Cardiac septum (tissue), 1 donor: Measurements from ENCODE around the gene RSRC2. TPM values are rescaled to one million over a fixed set of nuclear protein-coding genes. Genes with fewer than 3 reads are reported as not detected.
"Not testable (repeated sequence)": the region's sequence is repeated elsewhere in the genome, so short reads cannot be mapped to it uniquely, and the experiment has no call there.

Experiments
- DNase-seq: peaks from one replicate; pipeline ENCODE4 v3.0.0-alpha.2; 2020; ENCODE audit warnings: low spot score
- intact Hi-C: fragments of 100-400 bp; cut with DNase I; formaldehyde crosslinking; loops from one replicate; pipeline ENCODE4 v1.14.0; 2022
- total RNA-seq: library from RNA; stranded (reverse); fragmentation: NEBNext Ultra II Directional; extraction: Animal tissue kit (Norgen Biotek cat#: 25700); gene quantifications from one replicate; pipeline ENCODE4 v1.2.1, GENCODE V29; 2021
- donor health status: DM: no; HTN: no; CAD: no.

RSRC2 gene
- total RNA-seq, 1 donor from 2014 or later: 41.2 TPM

- DNase-seq: no peak
- intact Hi-C loops: no loop called here
Measured at GRCh38 chr12:122491991-122492390, 34.7 kb downstream of the RSRC2 start.

GRCh38 chr12:122489038-122489437 is 37.7 kb downstream of the RSRC2 start:
- DNase-seq: no peak
- intact Hi-C loops: no loop called here

- intact Hi-C loops: not testable (repeated sequence)
Measured at GRCh38 chr12:122487807-122488206, 38.9 kb downstream of the RSRC2 start.

GRCh38 chr12:122486805-122487426 is 39.8 kb downstream of the RSRC2 start:
- DNase-seq: no peak
- intact Hi-C loops: no loop called here

More at GRCh38 chr12:122487807-122488206, 38.9 kb downstream of the RSRC2 start:
- DNase-seq: not testable (repeated sequence)

- intact Hi-C loops, DNase-seq: not testable (repeated sequence)
Measured at GRCh38 chr12:122486360-122486759, 40.4 kb downstream of the RSRC2 start.

GRCh38 chr12:122484385-122484784 is 42.4 kb downstream of the RSRC2 start:
- intact Hi-C loops, DNase-seq: not testable (repeated sequence)

GRCh38 chr12:122483969-122484368 is 42.8 kb downstream of the RSRC2 start:
- intact Hi-C loops: no loop called here
- no peak for DNase-seq

GRCh38 chr12:122481861-122482260 is 44.9 kb downstream of the RSRC2 start:
- intact Hi-C loops: no loop called here

GRCh38 chr12:122480753-122481152 is 46.0 kb downstream of the RSRC2 start:
- intact Hi-C loops: no loop called here
- no peak for DNase-seq

More at GRCh38 chr12:122481861-122482260, 44.9 kb downstream of the RSRC2 start:
- no peak for DNase-seq

- DNase-seq: no peak
- intact Hi-C loops: no loop called here
Measured at GRCh38 chr12:122474324-122474716, 52.4 kb downstream of the RSRC2 start.

- intact Hi-C loops: no loop called here
- DNase-seq: no peak
Measured at GRCh38 chr12:122473543-122474323, 53.0 kb downstream of the RSRC2 start.

GRCh38 chr12:122471324-122472226 is 55.2 kb downstream of the RSRC2 start:
- intact Hi-C loops: loop anchor here (1.0 kb wide), 1 partner anchor 72 kb away; no protein-coding TSS in a partner anchor
- no peak for DNase-seq

- DNase-seq, intact Hi-C loops: not testable (repeated sequence)
Measured at GRCh38 chr12:122470576-122470975, 56.2 kb downstream of the RSRC2 start.

- intact Hi-C loops, DNase-seq: not testable (repeated sequence)
Measured at GRCh38 chr12:122469856-122470255, 56.9 kb downstream of the RSRC2 start.

- intact Hi-C loops: no loop called here
- no peak for DNase-seq
Measured at GRCh38 chr12:122467983-122468382, 58.8 kb downstream of the RSRC2 start.

- DNase-seq, intact Hi-C loops: not testable (repeated sequence)
Measured at GRCh38 chr12:122464317-122465042, 62.3 kb downstream of the RSRC2 start.

- intact Hi-C loops: no loop called here
- DNase-seq: no peak
Measured at GRCh38 chr12:122460641-122461040, 66.1 kb downstream of the RSRC2 start.

GRCh38 chr12:122460061-122460460 is 66.7 kb downstream of the RSRC2 start:
- DNase-seq: no peak
- intact Hi-C loops: no loop called here

GRCh38 chr12:122459211-122459610 is 67.5 kb downstream of the RSRC2 start:
- DNase-seq: no peak
- intact Hi-C loops: no loop called here
